Chondrocyte (in vitro differentiated cells): ENCODE data around the gene ATF6. TPM values are rescaled to one million over a fixed set of nuclear protein-coding genes. Genes with fewer than 3 reads are reported as not detected.

Experiments
- DNase-seq: peaks from one replicate; pipeline ENCODE4 v3.0.0; 2021; ENCODE audit warnings: mixed read lengths, low spot score
- H3K27ac Mint-ChIP-seq: one replicate; pipeline ENCODE4 v1.8.0; 2021; ENCODE audit warnings: mild to moderate bottlenecking, moderate library complexity, mixed read lengths; ENCODE audit not compliant: unreplicated experiment
- H3K27me3 Mint-ChIP-seq: 2 replicates; pipeline ENCODE4 v1.8.0; 2021; ENCODE audit warnings: low read depth, mixed read lengths
- H3K36me3 Mint-ChIP-seq: 2 replicates; pipeline ENCODE4 v1.8.0; 2021; ENCODE audit warnings: low read depth, mixed read lengths
- H3K4me1 Mint-ChIP-seq: 2 replicates; pipeline ENCODE4 v1.8.0; 2021; ENCODE audit warnings: low read depth, mild to moderate bottlenecking, mixed read lengths
- H3K4me3 Mint-ChIP-seq: one replicate; pipeline ENCODE4 v1.8.0; 2021; ENCODE audit warnings: mild to moderate bottlenecking, moderate library complexity, mixed read lengths; ENCODE audit not compliant: unreplicated experiment
- H3K9me3 Mint-ChIP-seq: 2 replicates; pipeline ENCODE4 v1.8.0; 2021; ENCODE audit warnings: low read depth, mixed read lengths
- CTCF ChIP-seq: fragments of 200-600 bp; sonication (generic); IDR thresholded peaks from 2 replicates; pipeline ENCODE4 v1.5.0; 2021; ENCODE audit warnings: antibody characterized with exemption, mild to moderate bottlenecking, moderate library complexity
- total RNA-seq: library from RNA; stranded (reverse); gene quantifications from 3 replicates; pipeline ENCODE4 v1.2.1, GENCODE V29; 2021

The ATF6 gene
- total RNA-seq, 1 donor from 2014 or later: 29.1 TPM

GRCh38 chr1:161970036-161970435 lies 203.9 kb downstream of the ATF6 start:
- Mint-ChIP-seq H3K27ac (peak overlapping the region; percentile 65), H3K36me3 (peaks cover 3% of the 10 kb centered on the region), H3K9me3 (no peaks in the 10 kb centered on the region), H3K4me3 (no peak overlapping the region), H3K27me3 (no peaks in the 10 kb centered on the region), H3K4me1 (peaks cover 29% of the 10 kb centered on the region)
- DNase-seq: no peak
- no peak for TF ChIP-seq CTCF

- no peak overlapping the region for H3K27ac Mint-ChIP-seq
- H3K9me3 Mint-ChIP-seq: no peaks in the 10 kb centered on the region
- no peak for TF ChIP-seq CTCF
- H3K27me3 Mint-ChIP-seq: no peaks in the 10 kb centered on the region
- peaks cover 29% of the 10 kb centered on the region for H3K4me1 Mint-ChIP-seq
- H3K36me3 Mint-ChIP-seq: peaks cover 3% of the 10 kb centered on the region
- no peak for DNase-seq
- no peak overlapping the region for H3K4me3 Mint-ChIP-seq
Observed at GRCh38 chr1:161970633-161971032, 204.5 kb downstream of the ATF6 start.

GRCh38 chr1:161972828-161973227 lies 206.7 kb downstream of the ATF6 start:
- H3K27me3 Mint-ChIP-seq: no peaks in the 10 kb centered on the region
- no peaks in the 10 kb centered on the region for H3K9me3 Mint-ChIP-seq
- no peaks in the 10 kb centered on the region for H3K36me3 Mint-ChIP-seq
- H3K27ac Mint-ChIP-seq: no peak overlapping the region
- TF ChIP-seq CTCF: no peak
- no peak for DNase-seq
- no peak overlapping the region for H3K4me3 Mint-ChIP-seq
- H3K4me1 Mint-ChIP-seq: peaks cover 25% of the 10 kb centered on the region

- H3K27ac Mint-ChIP-seq: peak overlapping the region; percentile 67
- H3K4me3 Mint-ChIP-seq: no peak overlapping the region
- H3K9me3 Mint-ChIP-seq: no peaks in the 10 kb centered on the region
Observed at GRCh38 chr1:161973924-161974845, 208.1 kb downstream of the ATF6 start.

More at GRCh38 chr1:161973924-161974845, 208.1 kb downstream of the ATF6 start:
- H3K27me3 Mint-ChIP-seq: no peaks in the 10 kb centered on the region
- H3K36me3 Mint-ChIP-seq: no peaks in the 10 kb centered on the region
- peaks cover 21% of the 10 kb centered on the region for H3K4me1 Mint-ChIP-seq
- no peak for DNase-seq
- no peak for TF ChIP-seq CTCF
